ENCODE measurements around the gene HOXD11. TPM values are rescaled to one million over a fixed set of nuclear protein-coding genes. Genes with fewer than 3 reads are reported as not detected.

Gene HOXD11
- total and polyA plus RNA-seq, 2 experiments from 2014 or later: not detected

GRCh38 chr2:176148751-176149421 is 41.8 kb downstream of the HOXD11 start:
- Histone ChIP-seq H3K9me3 (ENCODE audit: low read depth) (no peaks in the 10 kb centered on the region), H3K36me3 (no peaks in the 10 kb centered on the region), H3K4me3 (no peak overlapping the region), H3K27ac (no peak overlapping the region), H3K27me3 (peaks cover 100% of the 10 kb centered on the region), H3K4me1 (ENCODE audit: low read depth) (no peaks in the 10 kb centered on the region)
- no peak for TF ChIP-seq CTCF (IDR thresholded peaks at IDR 0.05; ENCODE audit: low read depth, low read length)
- DNase-seq (ENCODE audit: low read depth in 1 of 2, low spot score in 1 of 2): no peak

GRCh38 chr2:176149481-176149938 is 42.4 kb downstream of the HOXD11 start:
- no peaks in the 10 kb centered on the region for H3K4me1 ChIP-seq (ENCODE audit: low read depth)
- H3K36me3 ChIP-seq: no peaks in the 10 kb centered on the region
- no peak overlapping the region for H3K27ac ChIP-seq
- no peaks in the 10 kb centered on the region for H3K9me3 ChIP-seq (ENCODE audit: low read depth)
- H3K27me3 ChIP-seq: peaks cover 100% of the 10 kb centered on the region
- no peak for TF ChIP-seq CTCF (IDR thresholded peaks at IDR 0.05; ENCODE audit: low read depth, low read length)
- DNase-seq (ENCODE audit: low read depth in 1 of 2, low spot score in 1 of 2): no peak
- no peak overlapping the region for H3K4me3 ChIP-seq

- H3K27me3 ChIP-seq: peaks cover 100% of the 10 kb centered on the region
- no peak overlapping the region for H3K4me3 ChIP-seq
- no peak overlapping the region for H3K27ac ChIP-seq
- no peaks in the 10 kb centered on the region for H3K36me3 ChIP-seq
- no peaks in the 10 kb centered on the region for H3K9me3 ChIP-seq (ENCODE audit: low read depth)
- no peak for DNase-seq (ENCODE audit: low read depth in 1 of 2, low spot score in 1 of 2)
- no peaks in the 10 kb centered on the region for H3K4me1 ChIP-seq (ENCODE audit: low read depth)
- no peak for TF ChIP-seq CTCF (IDR thresholded peaks at IDR 0.05; ENCODE audit: low read depth, low read length)
Measured at GRCh38 chr2:176149939-176150583, 43.0 kb downstream of the HOXD11 start.

GRCh38 chr2:176150584-176151441 is 43.7 kb downstream of the HOXD11 start:
- Histone ChIP-seq H3K9me3 (ENCODE audit: low read depth) (peaks cover under 1% of the 10 kb centered on the region), H3K4me1 (ENCODE audit: low read depth) (no peaks in the 10 kb centered on the region), H3K4me3 (no peak overlapping the region), H3K27ac (no peak overlapping the region), H3K27me3 (peaks cover 100% of the 10 kb centered on the region), H3K36me3 (no peaks in the 10 kb centered on the region)
- TF ChIP-seq CTCF (IDR thresholded peaks at IDR 0.05; ENCODE audit: low read depth, low read length): no peak
- no peak for DNase-seq (ENCODE audit: low read depth in 1 of 2, low spot score in 1 of 2)

- H3K4me3 ChIP-seq: peak within 1 kb of the TSS; percentile 1
- no peaks in the 10 kb centered on the region for H3K36me3 ChIP-seq
- peaks cover 3% of the 10 kb centered on the region for H3K9me3 ChIP-seq (ENCODE audit: low read depth)
- H3K27ac ChIP-seq: no peak within 1 kb of the TSS
- H3K4me1 ChIP-seq (ENCODE audit: low read depth): no peaks in the 10 kb centered on the region
- no peak for TF ChIP-seq CTCF (IDR thresholded peaks at IDR 0.05; ENCODE audit: low read depth, low read length)
- DNase-seq (ENCODE audit: low read depth in 1 of 2, low spot score in 1 of 2): no peak
- H3K27me3 ChIP-seq: peaks cover 100% of the 10 kb centered on the region
Measured at GRCh38 chr2:176151442-176152287, 44.6 kb downstream of the HOXD11 start, which contains the start of gene HOXD4. Gene HOXD4 (plus strand): TSS chr2:176151550. CDS start chr2:176151634, 84 bp downstream.

Measured in cardiac muscle cell (in vitro differentiated cells and primary cell).